ENCODE data around the gene TBC1D22A.

Gene TBC1D22A

DNA sequence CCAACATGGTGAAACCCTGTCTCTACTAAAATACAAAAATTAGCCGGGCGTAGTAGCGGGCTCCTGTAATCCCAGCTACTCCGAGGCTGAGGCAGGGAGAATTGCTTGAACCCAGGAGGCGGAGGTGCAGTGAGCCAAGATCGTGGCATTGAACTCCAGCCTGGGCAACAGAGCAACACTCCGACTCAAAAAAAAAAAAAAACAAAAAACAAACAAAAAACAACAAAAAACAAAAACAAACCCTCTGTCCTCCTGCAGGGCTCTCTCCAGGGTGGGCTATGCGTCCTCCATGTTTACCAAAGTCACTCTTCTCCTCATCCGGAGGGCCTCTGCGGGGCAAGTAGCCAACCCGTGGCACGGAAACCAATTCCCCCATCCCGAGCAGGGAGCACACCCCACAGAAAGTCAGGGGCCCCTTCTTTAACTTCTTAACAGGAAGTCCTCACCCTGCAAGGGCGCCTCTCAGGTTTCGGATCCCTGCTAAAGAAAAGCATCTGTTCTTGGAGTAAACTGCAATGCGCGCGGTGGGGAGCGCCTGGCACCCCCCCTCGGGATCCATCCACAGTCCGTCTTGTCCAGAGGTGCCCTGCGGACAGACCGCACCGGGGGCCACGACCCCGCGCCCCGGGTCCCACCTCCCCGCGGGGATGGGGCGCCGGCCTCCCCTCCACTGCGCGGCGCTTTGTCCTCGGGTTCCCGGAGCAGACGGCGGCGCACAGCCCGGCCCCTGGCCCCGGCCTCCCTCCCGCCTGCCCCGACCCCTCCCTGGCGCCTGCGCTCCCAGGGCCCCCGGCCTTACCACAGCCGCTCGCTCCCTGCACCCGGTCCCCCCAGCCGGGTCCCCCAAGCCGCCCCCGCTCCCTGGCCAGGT lies 25.1 kb upstream of the TBC1D22A start:
- DNase-seq (ENCODE audit: low read depth in 2 of 2) = no peak

DNA sequence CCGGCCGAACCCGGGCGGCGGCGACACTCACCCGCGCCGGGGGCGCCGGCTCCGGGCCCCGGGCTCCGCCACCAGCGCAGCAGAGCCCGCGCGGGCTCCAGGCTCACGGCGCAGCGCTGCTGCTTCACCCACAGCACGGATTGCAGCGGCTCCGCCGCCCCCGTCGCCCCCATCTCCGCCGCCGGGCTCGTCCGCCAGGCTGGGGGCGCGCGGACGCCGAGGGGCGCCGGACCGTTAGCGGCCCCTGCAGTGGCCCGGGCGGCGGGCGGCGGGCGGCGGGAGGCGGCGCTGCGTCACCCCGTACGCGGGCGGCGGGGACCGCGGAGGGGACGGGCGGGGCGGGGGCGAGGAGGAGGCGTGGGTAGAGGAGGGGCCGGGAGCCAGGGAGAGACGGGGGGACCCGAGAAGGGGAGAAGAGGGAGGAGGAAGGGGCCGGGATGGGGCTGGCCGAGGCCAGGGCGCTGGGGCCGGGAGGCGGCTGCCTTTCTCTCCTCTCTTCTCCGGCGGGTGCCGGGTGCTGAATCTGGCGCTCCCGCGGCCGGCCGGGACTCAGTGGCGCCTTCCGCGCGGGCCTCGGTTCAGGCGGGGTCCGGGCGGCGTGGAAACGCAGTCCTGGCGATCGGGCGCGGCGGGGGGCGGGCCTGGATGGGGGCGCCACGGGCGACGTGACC lies 24.3 kb upstream of the TBC1D22A start, which contains the start of gene CERK:
Gene CERK, minus strand, starts transcription at position 277 of the 671 bp plus-strand sequence. Its CDS starts 104 bp downstream, at position 173.
- peak; percentile 33 to 46 for DNase-seq (ENCODE audit: low read depth in 2 of 2)

DNA sequence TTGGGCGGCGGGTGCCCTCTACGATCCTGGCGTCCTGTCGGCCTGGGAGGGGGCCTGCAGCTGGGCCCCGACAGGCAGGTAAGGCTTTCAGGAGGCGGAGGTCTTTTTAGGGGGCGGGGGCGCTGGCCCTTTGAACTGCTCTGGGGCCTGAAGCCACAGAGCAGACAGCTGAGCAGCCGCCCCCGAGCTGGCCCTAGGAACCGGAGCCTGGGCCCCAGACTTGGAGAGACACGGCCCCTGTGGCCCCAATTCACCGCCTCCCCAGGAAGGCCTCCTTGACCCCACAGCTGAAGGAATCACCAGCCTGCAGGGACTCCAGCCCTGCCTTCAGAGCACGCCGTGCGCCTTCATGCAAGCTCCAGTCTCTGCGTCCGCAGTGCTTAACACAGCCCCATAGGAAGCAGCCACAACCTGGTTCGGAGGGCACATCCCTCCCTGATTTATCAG lies 23.8 kb upstream of the TBC1D22A start:
- no peak for DNase-seq (ENCODE audit: low read depth in 2 of 2)

DNA sequence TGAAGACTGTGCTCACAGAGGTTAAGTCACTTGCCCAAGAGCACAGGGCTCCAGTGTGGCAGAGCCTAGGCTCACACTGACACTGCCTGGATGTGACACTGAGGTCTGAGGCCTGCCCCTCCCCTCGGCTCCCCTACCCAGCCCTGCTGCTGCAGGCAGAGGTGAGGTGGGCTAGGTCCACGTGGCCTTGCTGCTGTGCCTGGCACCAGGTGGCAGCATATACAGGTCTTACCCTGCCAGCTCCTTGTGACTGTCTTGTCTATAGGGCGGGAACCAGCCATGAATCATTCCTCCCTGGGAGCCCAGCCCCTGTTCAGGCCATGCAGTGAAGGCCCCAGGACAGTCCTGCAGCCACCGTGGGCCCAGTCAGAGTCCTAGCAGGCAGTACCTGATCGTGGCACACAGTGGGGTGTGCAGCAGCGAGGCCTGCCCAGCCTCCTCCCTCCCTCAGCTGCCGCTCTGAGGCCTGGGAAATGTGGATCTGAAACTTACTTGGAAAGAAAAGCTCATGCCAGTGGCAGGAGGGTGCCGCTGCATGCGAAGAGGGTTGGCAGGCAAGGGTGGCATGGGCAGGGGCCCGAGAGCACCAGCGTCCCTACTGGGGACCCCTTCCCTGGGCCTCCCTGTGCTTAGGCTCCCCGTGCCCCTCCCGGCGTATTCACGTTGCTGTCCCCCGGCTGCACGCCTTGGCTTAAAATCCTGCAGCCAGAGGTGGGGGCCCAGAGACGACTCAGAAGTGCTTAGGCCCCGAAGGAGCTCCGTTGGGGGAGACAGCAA lies 23.2 kb upstream of the TBC1D22A start:
- DNase-seq (ENCODE audit: low read depth in 2 of 2) = peak in 1 of 2 donors; percentile 60

DNA sequence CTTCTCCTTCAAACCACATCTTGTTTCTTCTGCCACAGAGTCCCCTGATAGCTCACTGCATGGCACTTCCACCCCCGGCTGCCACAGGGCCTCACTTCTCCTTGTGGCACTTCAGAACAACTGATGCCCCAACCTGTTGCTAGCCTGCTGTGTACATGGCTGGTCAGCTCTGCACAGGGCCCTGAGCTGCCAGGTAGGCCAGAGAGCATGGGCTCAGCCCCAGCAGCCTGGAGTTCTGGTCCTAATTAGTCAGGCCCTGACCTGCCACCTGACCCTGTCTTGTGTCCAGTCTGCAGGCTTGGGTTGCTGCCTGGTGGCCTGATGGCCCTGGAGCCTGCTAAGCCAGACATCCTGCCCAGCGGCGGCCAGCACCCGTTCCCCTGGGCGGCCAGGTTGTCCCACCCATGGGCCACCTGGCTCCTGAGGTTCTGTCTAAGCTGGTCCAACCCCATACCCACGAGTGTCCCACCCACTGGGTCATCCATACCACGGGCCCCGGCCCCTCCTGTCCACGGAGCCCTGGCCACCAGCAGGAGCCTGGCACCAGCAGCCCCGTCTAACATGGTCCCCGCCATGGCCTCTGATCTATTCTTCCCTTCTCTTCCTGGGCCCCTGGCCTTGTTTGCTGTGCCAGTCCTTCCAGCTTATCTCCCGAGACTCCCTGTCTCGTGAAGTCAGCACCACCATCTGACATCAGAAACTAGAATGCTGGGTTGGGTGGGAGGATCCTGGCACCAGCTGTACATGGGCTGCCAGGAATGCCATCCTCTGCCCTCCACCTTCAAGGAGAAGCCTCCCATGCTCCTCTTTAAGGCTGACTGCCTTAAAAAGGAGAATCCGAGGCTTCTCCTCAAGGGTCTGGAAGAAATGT lies 21.3 kb upstream of the TBC1D22A start:
- no peak for DNase-seq (ENCODE audit: low read depth in 2 of 2)

DNA sequence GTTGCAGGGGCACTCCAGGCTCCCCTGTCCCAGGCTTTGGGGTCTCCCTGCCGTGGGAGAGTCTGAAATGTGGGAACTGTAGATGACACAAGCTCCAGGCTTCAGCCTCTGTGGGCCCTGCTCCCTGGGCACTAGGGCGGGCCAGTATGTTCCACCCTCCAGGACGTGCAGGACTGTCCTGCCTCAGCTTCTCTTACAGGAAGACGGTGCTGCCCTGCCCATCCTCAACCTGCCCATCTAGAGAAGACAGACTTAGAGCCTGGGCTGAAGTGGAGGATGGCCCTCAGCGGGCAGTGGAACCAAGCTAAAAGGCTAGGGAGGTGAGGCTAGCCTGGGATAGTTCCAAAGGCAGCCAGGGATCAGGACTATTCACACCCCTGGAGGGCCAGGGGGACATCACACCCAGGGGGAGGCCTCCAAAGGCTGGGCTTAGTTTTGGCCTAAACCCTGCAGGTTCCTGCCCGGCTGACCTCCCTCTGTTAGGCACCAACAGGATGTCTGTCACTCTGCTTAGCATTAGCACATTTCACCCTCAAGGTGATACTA lies 20.4 kb upstream of the TBC1D22A start:
- no peak for DNase-seq (ENCODE audit: low read depth in 2 of 2)

DNA sequence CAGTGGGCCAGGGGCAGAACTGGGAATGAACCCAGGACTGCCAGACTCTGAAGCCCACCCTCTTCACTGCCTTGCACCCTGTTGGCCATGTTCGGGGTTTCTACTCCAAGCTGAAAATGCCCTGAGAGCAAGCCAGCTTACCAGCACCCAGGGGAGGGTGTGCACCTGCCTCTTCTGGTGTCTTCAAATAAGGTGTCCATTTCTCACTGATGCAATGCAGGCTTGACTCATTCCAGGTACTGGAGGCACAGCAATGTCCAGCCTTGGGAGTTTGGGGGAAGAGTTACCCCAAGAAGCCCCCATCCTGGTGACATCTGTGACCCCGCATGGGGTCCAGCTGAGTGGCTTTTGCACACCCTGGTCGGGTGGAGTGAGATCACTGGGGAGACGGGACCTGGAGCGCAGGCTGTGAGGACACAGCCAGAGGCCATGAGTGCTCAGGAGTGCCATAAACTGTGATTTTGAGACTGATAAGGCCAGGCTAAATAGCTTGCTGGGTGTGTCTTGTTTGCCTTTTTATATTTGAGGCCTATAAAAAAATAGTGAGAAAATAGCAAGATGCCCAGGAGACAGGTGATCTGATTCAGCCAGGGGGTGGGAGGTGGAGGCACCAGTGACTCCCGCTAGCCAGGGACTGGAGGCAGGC lies 19.8 kb upstream of the TBC1D22A start:
- no peak for DNase-seq (ENCODE audit: low read depth in 2 of 2)

DNA sequence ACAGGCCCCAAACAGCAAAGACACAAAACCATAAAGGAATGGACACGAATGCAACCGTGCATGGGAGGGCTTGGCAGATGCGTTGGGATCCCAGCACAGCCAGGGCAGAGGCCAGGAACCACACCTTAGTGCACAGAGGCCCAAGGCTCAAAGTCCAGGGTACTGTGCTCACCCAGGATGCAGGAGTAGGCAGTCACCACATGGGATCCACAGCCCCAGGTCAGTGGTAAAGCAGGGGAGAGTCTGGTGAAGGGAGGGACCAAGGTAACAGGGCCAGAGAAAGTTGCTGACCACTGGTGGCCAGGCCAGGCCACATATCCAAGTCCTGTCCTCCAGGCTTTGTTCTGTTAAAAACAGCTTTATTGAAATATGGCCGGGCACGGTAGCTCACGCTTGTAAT lies 17.9 kb upstream of the TBC1D22A start:
- DNase-seq (ENCODE audit: low read depth in 2 of 2) = no peak

DNA sequence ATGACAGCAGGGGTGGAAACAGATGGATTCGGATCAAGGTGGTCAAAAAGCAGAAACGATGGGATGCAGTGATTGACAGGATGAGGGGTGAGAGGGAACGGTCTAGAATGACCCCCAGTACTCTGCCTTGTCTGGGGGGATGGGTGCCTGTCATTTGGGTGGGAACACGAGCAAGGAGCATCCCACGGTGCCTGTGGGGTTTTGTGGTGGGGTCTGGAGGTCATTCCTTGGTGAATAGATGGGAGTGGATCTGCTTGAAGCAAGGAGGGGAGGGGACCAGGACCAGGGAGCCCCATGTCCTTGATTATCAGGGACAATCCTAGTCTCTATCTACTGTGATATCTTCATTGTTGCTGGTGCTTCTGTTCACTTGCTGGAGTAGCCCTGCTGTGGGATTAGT lies 16.3 kb upstream of the TBC1D22A start:
- DNase-seq (ENCODE audit: low read depth in 2 of 2) = no peak

DNA sequence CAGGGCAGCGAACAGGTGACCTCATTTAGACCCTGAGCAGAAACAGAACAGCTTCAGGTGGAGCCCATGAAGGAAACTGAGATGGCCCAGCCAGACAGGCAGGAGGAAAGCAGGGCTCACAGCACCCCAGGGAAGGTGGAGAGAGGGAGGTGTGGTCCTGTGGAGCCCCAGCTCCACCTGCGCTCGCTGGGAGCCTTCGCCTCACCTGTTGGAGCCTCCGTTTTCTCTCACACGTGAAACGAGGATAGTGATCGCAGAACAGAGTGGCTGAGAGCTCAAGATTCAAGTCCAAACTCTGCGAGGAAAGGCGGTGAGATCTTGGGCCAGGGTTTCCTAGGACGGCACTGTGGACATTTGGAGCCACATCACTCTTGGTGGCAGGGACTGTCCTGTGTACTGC lies 15.8 kb upstream of the TBC1D22A start:
- DNase-seq (ENCODE audit: low read depth in 2 of 2) = no peak

DNA sequence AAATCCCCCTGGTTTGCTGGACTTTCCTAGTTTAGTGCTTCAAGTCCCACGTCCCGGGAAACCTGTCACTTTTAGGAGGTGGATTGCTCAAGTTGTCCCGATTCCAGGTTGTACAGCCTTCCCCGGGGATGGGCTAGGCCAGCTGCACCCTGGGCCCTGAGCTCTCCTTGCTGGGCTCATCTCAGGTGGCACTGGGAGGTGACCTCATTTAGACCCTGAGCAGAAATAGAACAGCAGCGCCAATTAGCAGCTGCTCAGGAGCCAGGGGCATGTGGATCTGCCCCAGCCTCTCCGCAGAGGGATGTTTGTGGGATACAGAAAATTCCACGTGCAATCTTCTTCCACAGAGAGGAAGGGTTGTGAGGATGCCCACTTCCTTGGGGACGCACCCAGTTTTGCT lies 14.8 kb upstream of the TBC1D22A start:
- no peak for DNase-seq (ENCODE audit: low read depth in 2 of 2)

DNA sequence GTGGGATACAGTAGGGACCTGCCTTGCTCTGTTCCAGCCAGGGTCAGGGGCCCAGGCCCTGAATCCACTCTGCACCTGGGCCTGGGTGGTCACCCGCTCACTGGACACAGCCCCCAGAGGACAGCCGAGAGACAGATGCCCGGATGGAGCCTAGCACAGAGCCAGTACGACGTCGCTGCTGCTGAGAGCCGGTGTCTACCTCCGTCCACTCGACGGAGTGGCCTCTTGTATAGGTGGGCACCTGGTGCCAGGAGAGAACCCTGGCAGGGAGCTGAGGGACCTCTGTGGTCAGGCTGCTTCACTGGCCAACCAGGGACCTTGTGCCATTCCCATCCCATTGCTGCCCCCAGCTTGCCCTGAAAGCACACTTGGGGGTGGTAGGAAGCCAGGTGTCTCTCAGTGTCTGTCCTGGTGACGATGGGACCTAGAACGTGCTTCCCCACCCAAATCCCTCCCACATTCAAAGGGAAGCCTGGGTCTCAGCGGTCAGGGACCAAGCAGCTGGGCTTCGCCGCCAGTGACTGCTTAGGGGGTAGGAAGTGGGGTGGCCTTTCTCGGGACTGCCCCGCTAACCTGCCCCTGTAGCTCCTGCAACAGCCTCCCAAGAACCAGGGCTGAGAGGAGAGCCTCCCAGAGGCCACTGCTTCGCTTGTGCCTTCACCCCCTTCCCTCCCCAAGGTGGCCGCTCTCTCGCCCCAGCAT lies 14.1 kb upstream of the TBC1D22A start:
- no peak for DNase-seq (ENCODE audit: low read depth in 2 of 2)

DNA sequence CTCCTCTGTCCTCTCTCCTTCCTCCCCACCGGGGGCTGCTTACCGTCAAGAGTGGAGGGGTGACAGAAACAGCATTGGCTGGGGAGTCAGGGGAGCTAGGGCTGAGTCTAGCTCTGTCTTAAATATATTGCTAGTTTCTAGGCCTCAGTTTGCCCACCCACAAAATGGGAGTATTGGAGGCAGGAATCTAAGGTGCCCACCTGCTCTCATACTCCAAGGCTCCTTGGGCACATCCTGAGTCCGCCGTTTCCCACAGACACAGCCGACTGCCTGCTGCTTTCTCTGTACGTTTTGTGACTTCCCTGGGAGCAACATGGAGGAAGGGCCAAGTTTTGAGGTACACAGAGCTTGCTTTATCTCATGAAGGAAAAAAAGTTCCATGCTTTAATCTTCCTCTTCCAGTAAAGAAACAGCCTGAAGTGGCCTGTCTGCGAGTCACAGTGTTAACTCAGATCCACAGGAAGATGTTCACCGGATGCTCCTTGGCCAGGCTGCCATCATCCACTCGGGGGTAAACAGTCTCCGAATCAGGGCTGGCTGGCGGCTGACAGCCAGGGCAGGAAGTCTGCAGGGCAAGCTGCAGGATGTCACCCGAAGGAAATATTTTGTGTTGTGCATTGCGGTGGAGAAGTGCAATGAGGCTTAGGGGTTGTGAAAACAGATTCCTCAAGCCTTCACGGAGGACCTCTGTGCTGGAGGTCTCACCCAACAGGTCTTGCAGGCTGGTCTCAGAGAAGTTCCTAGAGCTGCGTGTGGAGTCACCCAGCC lies 13.4 kb upstream of the TBC1D22A start:
- no peak for DNase-seq (ENCODE audit: low read depth in 2 of 2)

DNA sequence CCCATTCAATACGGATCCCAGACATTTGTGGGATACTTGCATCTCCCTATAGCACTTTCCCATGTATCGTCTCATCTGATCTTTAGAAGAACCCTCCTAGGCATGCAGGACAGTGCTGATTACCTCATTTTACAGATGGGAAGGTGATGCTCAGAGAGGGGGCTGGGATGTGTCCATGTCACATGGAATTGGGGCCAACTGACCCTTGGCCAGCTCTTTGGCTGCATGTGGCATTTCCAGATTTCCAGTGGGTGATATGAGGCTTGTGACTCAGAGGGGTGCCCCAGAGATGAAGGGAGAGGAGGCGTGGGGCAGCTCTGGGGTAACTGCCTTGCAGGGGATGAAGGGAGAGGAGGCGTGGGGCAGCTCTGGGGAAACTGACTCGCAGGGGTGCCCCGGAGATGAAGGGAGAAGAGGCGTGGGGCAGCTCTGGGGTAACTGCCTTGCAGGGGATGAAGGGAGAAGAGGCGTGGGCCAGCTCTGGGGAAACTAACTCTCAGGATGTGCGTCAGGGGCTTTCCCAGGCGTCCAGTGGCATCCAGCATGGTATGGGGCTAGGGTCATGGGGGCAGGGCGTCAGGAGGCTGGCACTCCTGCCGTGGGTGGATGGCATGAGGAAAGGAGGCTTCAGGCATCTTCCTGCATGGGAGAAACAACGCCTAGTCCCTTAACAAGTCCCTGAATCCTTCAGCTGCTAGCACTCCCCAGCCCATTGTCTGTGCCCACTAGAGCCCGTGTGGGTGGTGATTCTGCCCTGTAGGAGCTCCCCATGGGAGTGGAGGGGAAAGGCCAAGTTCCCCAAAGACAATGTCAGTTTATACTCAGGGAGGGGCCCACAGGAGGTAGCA lies 12.5 kb upstream of the TBC1D22A start:
- DNase-seq (ENCODE audit: low read depth in 2 of 2) = no peak

DNA sequence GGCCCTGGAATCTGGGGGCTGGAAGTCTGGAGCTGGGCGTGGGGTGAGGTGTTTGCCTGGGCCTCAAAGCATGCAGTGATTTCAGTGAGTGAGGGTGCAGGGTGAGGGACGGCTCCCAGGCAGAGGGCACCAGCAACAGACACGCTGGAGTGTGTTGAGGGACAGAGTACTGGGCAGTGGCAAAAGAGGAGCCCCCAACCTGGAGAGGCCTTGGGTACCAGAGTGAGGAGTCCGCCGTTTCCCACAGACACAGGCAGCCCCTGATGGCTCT lies 12.0 kb upstream of the TBC1D22A start:
- DNase-seq (ENCODE audit: low read depth in 2 of 2) = no peak

DNA sequence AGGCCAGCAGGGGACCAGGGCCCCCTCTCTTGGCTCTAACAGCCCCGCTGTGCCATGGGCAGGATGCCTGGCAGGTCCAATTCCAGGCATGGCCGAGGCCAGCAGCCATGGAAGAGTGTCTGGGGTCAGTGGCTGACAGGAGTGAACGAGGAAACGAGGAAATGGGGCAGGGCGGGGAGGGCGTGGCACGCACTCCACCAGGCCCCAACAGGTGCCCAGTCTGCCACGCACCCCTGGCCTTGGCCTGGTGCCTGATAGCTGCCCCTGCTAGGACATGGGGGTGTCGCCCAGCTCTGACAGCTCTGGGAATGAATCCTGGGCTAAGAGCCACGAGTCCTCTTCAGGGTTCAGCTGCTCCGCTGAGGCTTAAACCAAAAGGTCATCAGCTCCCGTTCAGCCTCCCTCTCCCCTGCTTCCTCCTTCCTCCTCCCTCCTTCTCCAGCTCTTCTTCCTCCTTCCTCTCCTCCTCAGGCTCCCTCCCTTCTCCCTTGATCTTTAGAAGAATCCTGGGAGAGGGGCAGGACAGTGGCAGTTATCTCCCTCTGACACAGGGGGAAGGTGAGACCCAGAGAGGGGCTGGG lies 11.5 kb upstream of the TBC1D22A start:
- DNase-seq (ENCODE audit: low read depth in 2 of 2) = no peak

DNA sequence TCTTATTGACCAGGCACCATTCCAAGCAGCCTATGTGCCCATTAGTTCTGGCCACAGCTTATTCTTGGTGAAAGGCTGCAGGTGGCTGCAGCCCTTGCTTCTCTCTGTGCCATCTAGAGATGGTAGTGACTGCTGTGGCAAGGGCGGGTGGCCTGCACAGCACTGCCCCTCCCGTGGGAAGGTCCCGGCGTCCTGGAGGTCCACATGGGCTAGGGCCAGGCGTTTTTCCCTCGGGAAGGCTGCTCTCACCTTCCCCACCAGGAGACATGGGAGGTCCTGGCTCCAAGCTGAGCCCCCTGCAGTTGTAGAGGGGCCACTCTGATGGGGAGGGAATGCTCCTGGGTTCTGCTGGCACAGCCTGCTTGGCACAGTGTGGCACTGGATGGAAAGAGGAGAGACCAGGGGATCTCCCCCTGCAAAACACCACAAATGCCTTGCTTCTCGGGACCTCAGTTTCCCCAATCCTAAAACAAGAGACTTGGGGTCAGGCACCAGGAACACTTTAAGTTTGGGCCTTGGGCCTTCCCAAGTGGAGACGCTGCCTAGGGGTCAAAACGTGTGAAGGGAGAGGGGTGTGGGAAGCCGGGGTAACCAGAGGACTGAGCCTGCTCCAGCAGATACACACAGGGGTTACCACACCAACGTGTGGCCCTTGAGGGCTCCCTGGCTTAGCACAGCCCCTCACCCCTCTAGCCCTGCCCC lies 10.0 kb upstream of the TBC1D22A start:
- DNase-seq (ENCODE audit: low read depth in 2 of 2) = no peak

DNA sequence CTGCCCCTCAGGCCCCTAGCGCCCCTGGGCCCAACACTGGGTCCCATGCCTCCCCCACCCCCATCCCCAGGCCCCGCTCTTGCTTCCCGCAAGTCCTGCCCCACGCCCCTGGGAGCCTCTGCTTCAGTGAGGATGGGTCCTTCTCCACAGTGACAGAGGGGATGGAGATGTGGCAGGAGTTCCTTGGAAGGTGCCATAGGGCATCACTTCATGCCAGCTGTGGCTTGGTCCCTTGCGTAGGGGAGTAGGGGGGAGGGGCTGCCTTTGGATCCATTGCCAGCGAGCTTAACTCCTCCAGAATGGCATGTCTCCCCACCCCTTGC lies 9.5 kb upstream of the TBC1D22A start:
- no peak for DNase-seq (ENCODE audit: low read depth in 2 of 2)
